GM12878 (cell line): Measurements from ENCODE around the gene C9orf72. TPM values are rescaled to one million over a fixed set of nuclear protein-coding genes. Genes with fewer than 3 reads are reported as not detected.

ENCODE experiments used
- ATAC-seq: fragments of 200-7000 bp; cut with Tn5 transposase; 3 replicates; pipeline ENCODE4 v1.9.1; 2020; ENCODE audit warnings: mild to moderate bottlenecking, moderate library complexity
- BruUV-seq: library from RNA; stranded (reverse); fragments of 400-500 nt; replicated peaks from 2 replicates; lab custom pipeline; 2021; lab: Mats Ljungman, UMichigan
- CTCF ChIA-PET: fragments of 300-600 bp; sonication (Branson Sonifier 250); formaldehyde crosslinking; extraction: SDS; loops from one replicate; lab custom pipeline; 2021; ENCODE audit warnings: inconsistent platforms; lab: Yijun Ruan, JAX
- POLR2A ChIA-PET: fragments of 350-600 bp; formaldehyde crosslinking; extraction: SDS; loops from one replicate; lab custom pipeline; 2021; ENCODE audit warnings: inconsistent platforms; lab: Charles Lee
- RAD21 ChIA-PET: fragments of 300-600 bp; sonication (Branson Sonifier 250); formaldehyde crosslinking; loops from one replicate; lab custom pipeline; 2023; ENCODE audit warnings: antibody characterized with exemption; ENCODE audit not compliant: unreplicated experiment; lab: Charles Lee
- SMC1A ChIA-PET: fragments of 300-600 bp; sonication (Branson Sonifier 250); formaldehyde crosslinking; loops from one replicate; lab custom pipeline; 2023; ENCODE audit not compliant: unreplicated experiment, uncharacterized antibody; lab: Charles Lee
- DNase-seq: peaks from one replicate; pipeline ENCODE4 v3.0.0-alpha.2; 2011; ENCODE audit warnings: low read depth, low spot score
- FAIRE-seq: peaks from 3 replicates; lab custom pipeline; 2011; peaks lifted over from hg19 to GRCh38; lab: Jason Lieb, UNC
- H2AFZ ChIP-seq: 2 replicates; pipeline ENCODE4 v1.6.0; 2011; ENCODE audit warnings: low read depth, low read length, control low read depth; ENCODE audit not compliant: control insufficient read depth
- H3K27ac ChIP-seq: 2 replicates; pipeline ENCODE4 v1.5.1; 2011; ENCODE audit warnings: control low read depth; ENCODE audit not compliant: control insufficient read depth, insufficient read depth
- H3K27me3 ChIP-seq, 2 experiments: replicated peaks in 1 of 2; 2 replicates each; pipeline versions ENCODE4 v1.6.0 to v1.6.1; 2011; ENCODE audit warnings: low read length in 1 of 2; ENCODE audit not compliant: control insufficient read depth in 2 of 2, insufficient read depth in 2 of 2
- H3K36me3 ChIP-seq, 2 experiments: 2 replicates each; pipeline ENCODE4 v1.5.1; 2011; ENCODE audit warnings: low read length in 1 of 2; ENCODE audit not compliant: control insufficient read depth in 2 of 2, insufficient read depth in 2 of 2
- H3K4me1 ChIP-seq: 2 replicates; pipeline ENCODE4 v1.6.1; 2011; ENCODE audit warnings: mild to moderate bottlenecking, low read length, moderate library complexity, mixed read lengths; ENCODE audit not compliant: control insufficient read depth, insufficient read depth
- H3K4me2 ChIP-seq: 2 replicates; pipeline ENCODE4 v1.6.0; 2011; ENCODE audit warnings: control low read depth; ENCODE audit not compliant: control insufficient read depth, insufficient read depth
- H3K4me3 ChIP-seq: fragments of 200-600 bp; sonication (generic); 2 replicates; pipeline ENCODE4 v1.5.1; 2016
- H3K79me2 ChIP-seq: 2 replicates; pipeline ENCODE4 v1.6.0; 2011; ENCODE audit warnings: low read length; ENCODE audit not compliant: control insufficient read depth, insufficient read depth
- H3K9ac ChIP-seq: 2 replicates; pipeline ENCODE4 v1.8.0; 2011; ENCODE audit warnings: low read length, control low read depth, mixed read lengths; ENCODE audit not compliant: control insufficient read depth, insufficient read depth
- H3K9me3 ChIP-seq: replicated peaks from 3 replicates; pipeline ENCODE4 v1.5.1; 2011; ENCODE audit warnings: mild to moderate bottlenecking, low read length; ENCODE audit not compliant: control insufficient read depth, insufficient read depth
- H4K20me1 ChIP-seq: 2 replicates; pipeline ENCODE4 v1.6.0; 2011; ENCODE audit not compliant: control insufficient read depth, insufficient read depth
- BHLHE40 ChIP-seq, 2 experiments: fragments of 450-650 bp in 1 of 2; IDR thresholded peaks; 2 replicates each; pipeline ENCODE4 v1.6.1; 2011 to 2017; ENCODE audit warnings: low read depth in 2 of 2, borderline replicate concordance in 1 of 2, improper control_type of control experiment in 1 of 2, low read length in 1 of 2, mild to moderate bottlenecking in 1 of 2
- E2F4 ChIP-seq: IDR thresholded peaks from 2 replicates; pipeline ENCODE4 v1.6.1; 2012; ENCODE audit warnings: low read depth, low read length, improper control_type of control experiment
- EP300 ChIP-seq, 2 experiments: fragments of 150-350 bp in 1 of 2; IDR thresholded peaks; 2 replicates each; pipeline ENCODE4 v1.6.1; 2011 to 2012; ENCODE audit warnings: low read depth in 2 of 2, low read length in 2 of 2, borderline replicate concordance in 1 of 2, improper control_type of control experiment in 1 of 2, inconsistent platforms in 1 of 2; ENCODE audit not compliant: control insufficient read depth in 1 of 2
- ESRRA ChIP-seq: IDR thresholded peaks from 2 replicates; pipeline ENCODE4 v1.6.1; 2012; ENCODE audit warnings: mild to moderate bottlenecking, low read length, improper control_type of control experiment
- IKZF1 ChIP-seq: fragments of 450-650 bp; conservative IDR thresholded peaks from 2 replicates; pipeline ENCODE4 v1.6.1; 2017; ENCODE audit warnings: antibody characterized with exemption, mild to moderate bottlenecking
- IRF3 ChIP-seq: fragments of 450-650 bp; IDR thresholded peaks from 2 replicates; pipeline ENCODE4 v1.6.1; 2014; ENCODE audit warnings: mild to moderate bottlenecking
- IRF4 ChIP-seq: IDR thresholded peaks from 2 replicates; pipeline ENCODE4 v1.6.1; 2011; ENCODE audit warnings: low read depth, low read length
- IRF5 ChIP-seq: fragments of 450-650 bp; IDR thresholded peaks from 2 replicates; pipeline ENCODE4 v1.6.1; 2017; ENCODE audit warnings: borderline replicate concordance
- JUNB ChIP-seq: IDR thresholded peaks from 2 replicates; pipeline ENCODE4 v1.6.1; 2016; ENCODE audit warnings: antibody characterized with exemption, mild to moderate bottlenecking
- KAT2A ChIP-seq: conservative IDR thresholded peaks from 2 replicates; pipeline ENCODE4 v1.6.1; 2011; ENCODE audit warnings: low read depth, low read length; ENCODE audit not compliant: control insufficient read depth
- MEF2A ChIP-seq: IDR thresholded peaks from 2 replicates; pipeline ENCODE4 v1.6.1; 2011; ENCODE audit warnings: low read depth, mild to moderate bottlenecking, low read length, moderate library complexity; ENCODE audit not compliant: insufficient read depth
- MTA3 ChIP-seq: IDR thresholded peaks from 2 replicates; pipeline ENCODE4 v1.6.1; 2012; ENCODE audit warnings: low read length, inconsistent platforms, borderline replicate concordance
- PKNOX1 ChIP-seq: fragments of 450-650 bp; IDR thresholded peaks from 2 replicates; pipeline ENCODE4 v1.6.1; 2016; ENCODE audit warnings: mild to moderate bottlenecking
- PML ChIP-seq: IDR thresholded peaks from 2 replicates; pipeline ENCODE4 v1.6.1; 2012; ENCODE audit warnings: low read length, inconsistent platforms
- RUNX3 ChIP-seq: IDR thresholded peaks from 2 replicates; pipeline ENCODE4 v1.6.1; 2012; ENCODE audit warnings: low read length, inconsistent platforms
- SP1 ChIP-seq: IDR thresholded peaks from one replicate; pipeline ENCODE4 v1.6.1; 2011; ENCODE audit warnings: low read depth, low read length
- SREBF2 ChIP-seq: IDR thresholded peaks from 2 replicates; pipeline ENCODE4 v1.6.1; 2012; ENCODE audit warnings: mild to moderate bottlenecking, low read length
- TBL1XR1 ChIP-seq: IDR thresholded peaks from 2 replicates; pipeline ENCODE4 v1.6.1; 2012; ENCODE audit warnings: low read depth, low read length, improper control_type of control experiment
- TCF12 ChIP-seq: IDR thresholded peaks from 2 replicates; pipeline ENCODE4 v1.6.1; 2011; ENCODE audit warnings: low read depth, mild to moderate bottlenecking, low read length
- TCF7 ChIP-seq: IDR thresholded peaks from 2 replicates; pipeline ENCODE4 v1.6.1; 2014; ENCODE audit warnings: antibody characterized with exemption, borderline replicate concordance
- WGBS: methylation state at CpG from one replicate; pipeline ENCODE4 v1.1.6; 2016; ENCODE audit warnings: low lambda C conversion rate; ENCODE audit not compliant: insufficient replicate concordance, insufficient coverage; ENCODE audit errors: missing lambda C conversion rate; 5-methylcytosine and 5-hydroxymethylcytosine counted together
- in situ Hi-C: fragments of 300-500 bp; cut with MboI; formaldehyde crosslinking; loops from 9 replicates; pipeline ENCODE4 v1.14.3; 2018; ENCODE audit warnings: mixed read lengths
- intact Hi-C: fragments of 100-400 bp; cut with micrococcal nuclease; formaldehyde crosslinking; loops from one replicate; pipeline ENCODE4 v1.14.2; 2022; ENCODE audit not compliant: unreplicated experiment
- polyA plus RNA-seq, 11 experiments: library from polyadenylated mRNA; depleted of rRNA in 4 of 11; unstranded in 6 of 11; stranded (reverse) in 5 of 11; fragments of >200 nt; fragmentation: Nextera tagmentation in 4 of 11; fragmentation: Illumina TruSeq in 1 of 11; extraction: Ambion mirVana in 4 of 11; extraction: Trizol in 1 of 11; gene quantifications; 1 replicate in 1 of 11; 2 replicates in 10 of 11; pipeline versions ENCODE4 v1.2.1 to v1.2.3, GENCODE V29; 2011 to 2016; ENCODE audit warnings: inconsistent platforms in 2 of 11, missing spikeins in 2 of 11, low read depth in 1 of 11
- total RNA-seq, 4 experiments: library from RNA; depleted of rRNA in 3 of 4; stranded (reverse); fragments of >200 nt in 3 of 4; fragmentation: Illumina TruSeq in 1 of 4; extraction: Trizol in 1 of 4; gene quantifications; 2 replicates each; pipeline versions ENCODE4 v1.2.1 to v1.2.3, GENCODE V29; 2013 to 2021

Gene C9orf72
- total and polyA plus RNA-seq, 10 of the 15 experiments (the other 5 are each of a cell fraction or from before 2014, with no cell fraction given), result 4.8 to 9.0 (median 6.4) TPM

- intact Hi-C loops (no loop called here), in situ Hi-C loops (no loop called here)
- H3K79me2 ChIP-seq, result no peaks in the 10 kb centered on the region
- ChIA-PET POLR2A (interaction anchor here (0.9 kb wide), 1 partner anchor 143 kb away, joined by 9 read pairs; no protein-coding TSS in a partner anchor), CTCF (no interaction called here), SMC1A (interaction anchor here (1.1 to 1.7 kb wide), 2 partner anchors 19 to 172 kb away, joined by 3 to 4 read pairs; no protein-coding TSS in a partner anchor), RAD21 (no interaction called here)
- ATAC-seq (no peak), FAIRE-seq (no peak), DNase-seq (no peak)
- no peaks in the 10 kb centered on the region for H3K36me3 ChIP-seq
- no peak for TF ChIP-seq TBL1XR1
- no peak for TF ChIP-seq RUNX3
- TF ChIP-seq SP1, result no peak
- TF ChIP-seq E2F4, result no peak
- TF ChIP-seq MEF2A, result no peak
- TF ChIP-seq BHLHE40 (IDR thresholded peaks at IDR 0.05; ENCODE audit: borderline replicate concordance in 1 of 2, low read depth in 2 of 2, low read length in 1 of 2), result no peak
- TF ChIP-seq PML, result no peak
- no peak for TF ChIP-seq IRF5
- no peak for TF ChIP-seq TCF7
- TF ChIP-seq EP300 (IDR thresholded peaks at IDR 0.05; ENCODE audit: borderline replicate concordance in 1 of 2, control insufficient read depth in 1 of 2, low read depth in 2 of 2, low read length in 2 of 2), result no peak
- TF ChIP-seq ESRRA, result no peak
- no peak for TF ChIP-seq KAT2A
- no peak for TF ChIP-seq TCF12
- TF ChIP-seq IRF4, result no peak
- TF ChIP-seq SREBF2, result no peak
- TF ChIP-seq JUNB, result no peak
- TF ChIP-seq PKNOX1, result no peak
- no peak for TF ChIP-seq IKZF1
- no peak for TF ChIP-seq IRF3
- TF ChIP-seq MTA3, result no peak
- no TSS peak for BruUV-seq
- H3K27me3 ChIP-seq, result no peaks in the 10 kb centered on the region
- H3K4me1 ChIP-seq, result no peaks in the 10 kb centered on the region
- 52% methylated on average over 5 of the region's 5 CpGs for WGBS
- H3K4me2 ChIP-seq, result no peak overlapping the region
- H3K9ac ChIP-seq, result no peak overlapping the region
- H3K27ac ChIP-seq, result no peak overlapping the region
- no peak overlapping the region for H3K4me3 ChIP-seq
- H3K9me3 ChIP-seq, result no peaks in the 10 kb centered on the region
- no peaks in the 10 kb centered on the region for H4K20me1 ChIP-seq
- H2AFZ ChIP-seq, result no peak overlapping the region
These were observed 67.5 kb downstream of the C9orf72 start for GRCh38 chr9:27505744-27506161.
